ENCODE results near the gene CTPS1.

Gene CTPS1

GRCh38 chr1:40979241-40980067, at the start of gene CTPS1:
Gene CTPS1, plus strand, starts transcription at chr1:40979696. Its CDS starts 3,595 bp downstream, at chr1:40983291.
- peak; percentile 99 for DNase-seq (ENCODE audit: low spot score)

GRCh38 chr1:40930174-40930964, 49.1 kb upstream of the CTPS1 start:
- DNase-seq (ENCODE audit: low spot score): no peak

GRCh38 chr1:40931601-40932000, 47.9 kb upstream of the CTPS1 start:
- DNase-seq (ENCODE audit: low spot score): no peak

GRCh38 chr1:40932006-40932405, 47.5 kb upstream of the CTPS1 start:
- no peak for DNase-seq (ENCODE audit: low spot score)

- no peak for DNase-seq (ENCODE audit: low spot score)
Observed at GRCh38 chr1:40936931-40937339, 42.6 kb upstream of the CTPS1 start.

- DNase-seq (ENCODE audit: low spot score): no peak
Observed at GRCh38 chr1:40938393-40938792, 41.1 kb upstream of the CTPS1 start.

GRCh38 chr1:40939320-40940059, 40.0 kb upstream of the CTPS1 start:
- peak; percentile 74 for DNase-seq (ENCODE audit: low spot score)

- DNase-seq (ENCODE audit: low spot score): no peak
Observed at GRCh38 chr1:40944326-40944725, 35.2 kb upstream of the CTPS1 start.

GRCh38 chr1:40944841-40945430, 34.6 kb upstream of the CTPS1 start:
- DNase-seq (ENCODE audit: low spot score): no peak

GRCh38 chr1:40945491-40945973, 34.0 kb upstream of the CTPS1 start:
- DNase-seq (ENCODE audit: low spot score): no peak

GRCh38 chr1:40948741-40949443, 30.6 kb upstream of the CTPS1 start:
- DNase-seq (ENCODE audit: low spot score): peak; percentile 72

GRCh38 chr1:40949563-40949962, 29.9 kb upstream of the CTPS1 start:
- DNase-seq (ENCODE audit: low spot score): no peak

- peak; percentile 85 for DNase-seq (ENCODE audit: low spot score)
Observed at GRCh38 chr1:40951943-40952743, 27.4 kb upstream of the CTPS1 start.

- no peak for DNase-seq (ENCODE audit: low spot score)
Observed at GRCh38 chr1:40952744-40953315, 26.7 kb upstream of the CTPS1 start.

- no peak for DNase-seq (ENCODE audit: low spot score)
Observed at GRCh38 chr1:40954626-40955025, 24.9 kb upstream of the CTPS1 start.

- DNase-seq (ENCODE audit: low spot score): no peak
Observed at GRCh38 chr1:40955266-40955665, 24.2 kb upstream of the CTPS1 start.

GRCh38 chr1:40956407-40956806, 23.1 kb upstream of the CTPS1 start:
- DNase-seq (ENCODE audit: low spot score): no peak

GRCh38 chr1:40958210-40958609, 21.3 kb upstream of the CTPS1 start:
- no peak for DNase-seq (ENCODE audit: low spot score)

- no peak for DNase-seq (ENCODE audit: low spot score)
Observed at GRCh38 chr1:40965531-40965930, 14.0 kb upstream of the CTPS1 start.

- DNase-seq (ENCODE audit: low spot score): no peak
Observed at GRCh38 chr1:40966417-40966816, 13.1 kb upstream of the CTPS1 start.

Measured in AG20443 (cell line).